H1 (cell line): ENCODE measurements around the gene EGLN3. TPM values are rescaled to one million over a fixed set of nuclear protein-coding genes. Genes with fewer than 3 reads are reported as not detected.

Source experiments
- CHD7 ChIP-seq: fragments of 300-600 bp; sonication (generic); IDR thresholded peaks from 2 replicates; pipeline ENCODE4 v1.7.1; 2012; ENCODE audit warnings: low read length, moderate library complexity, mild to moderate bottlenecking, inconsistent platforms; ENCODE audit not compliant: insufficient replicate concordance
- TCF12 ChIP-seq: IDR thresholded peaks from 2 replicates; pipeline ENCODE4 v1.6.1; 2011; ENCODE audit warnings: low read depth, mild to moderate bottlenecking, low read length
- polyA plus RNA-seq, 7 experiments: library from polyadenylated mRNA; depleted of rRNA in 3 of 7; stranded (reverse) in 5 of 7; unstranded in 2 of 7; fragments of >200 nt in 5 of 7; fragments of 200-250 nt in 2 of 7; gene quantifications; 1 replicate in 5 of 7; 2 replicates in 1 of 7; 4 replicates in 1 of 7; pipeline versions ENCODE4 v1.2.1 to v1.2.3, GENCODE V29; 2011 to 2013; ENCODE audit warnings: missing spikeins in 2 of 7, mixed read lengths in 2 of 7
- total RNA-seq: library from RNA; stranded (reverse); fragmentation: NEBNext Ultra II Directional; extraction: Animal tissue kit (Norgen Biotek cat#: 25700); gene quantifications from 2 replicates; pipeline ENCODE4 v1.2.1, GENCODE V29; 2021

Gene EGLN3
- total and polyA plus RNA-seq, 2 of the 8 experiments (the other 6 are each of a cell fraction or from before 2014, with no cell fraction given): 10.6 to 27.3 TPM

- no peak for TF ChIP-seq CHD7
- TF ChIP-seq TCF12: no peak
Measured at GRCh38 chr14:33922125-33922524, 28.7 kb downstream of the EGLN3 start (continued).
